GM19438 (cell line): ENCODE results near the gene NDUFS8.

Experiments
- ATAC-seq: cut with Tn5 transposase; IDR thresholded peaks from one replicate; pipeline ENCODE4 v1.9.1; 2021; ENCODE audit warnings: low read depth; ENCODE audit not compliant: unreplicated experiment

Gene NDUFS8

GRCh38 chr11:68014947-68015447 lies 15.5 kb upstream of the NDUFS8 start:
- no peak for ATAC-seq

GRCh38 chr11:68015467-68015866 lies 15.0 kb upstream of the NDUFS8 start:
- ATAC-seq, result no peak

- no peak for ATAC-seq
These were observed 14.1 kb upstream of the NDUFS8 start for GRCh38 chr11:68016161-68016903.

GRCh38 chr11:68016904-68017817 lies 13.3 kb upstream of the NDUFS8 start:
- ATAC-seq, result no peak

- no peak for ATAC-seq
These were observed 12.3 kb upstream of the NDUFS8 start for GRCh38 chr11:68017980-68018729.

- no peak for ATAC-seq
These were observed 11.7 kb upstream of the NDUFS8 start for GRCh38 chr11:68018730-68019190.

- no peak for ATAC-seq
These were observed 11.0 kb upstream of the NDUFS8 start for GRCh38 chr11:68019486-68019885.

GRCh38 chr11:68020575-68020974 lies 9.9 kb upstream of the NDUFS8 start:
- no peak for ATAC-seq

GRCh38 chr11:68021167-68021787 lies 9.2 kb upstream of the NDUFS8 start:
- no peak for ATAC-seq

GRCh38 chr11:68022531-68022930 lies 8.0 kb upstream of the NDUFS8 start:
- no peak for ATAC-seq

- ATAC-seq, result no peak
These were observed 6.0 kb upstream of the NDUFS8 start for GRCh38 chr11:68024508-68024907.

- ATAC-seq, result no peak
These were observed 5.4 kb upstream of the NDUFS8 start for GRCh38 chr11:68025047-68025446.

GRCh38 chr11:68026391-68027105 lies 3.9 kb upstream of the NDUFS8 start:
- no peak for ATAC-seq

GRCh38 chr11:68027667-68028066 lies 2.8 kb upstream of the NDUFS8 start:
- ATAC-seq, result no peak

- ATAC-seq, result no peak
These were observed 1.5 kb upstream of the NDUFS8 start for GRCh38 chr11:68028802-68029545.

- ATAC-seq, result no peak
These were observed 623 bp downstream of the NDUFS8 start for GRCh38 chr11:68031144-68031464.

- ATAC-seq, result no peak
These were observed 1.5 kb downstream of the NDUFS8 start for GRCh38 chr11:68032003-68032402.

GRCh38 chr11:68032997-68033707 lies 2.7 kb downstream of the NDUFS8 start:
- ATAC-seq, result no peak

GRCh38 chr11:68033708-68034045 lies 3.2 kb downstream of the NDUFS8 start:
- ATAC-seq, result no peak
